Fibroblast of the aortic adventitia (primary cell): ENCODE measurements around the gene NT5DC3. TPM values are rescaled to one million over a fixed set of nuclear protein-coding genes. Genes with fewer than 3 reads are reported as not detected.

Experiments used
- DNase-seq: peaks from one replicate; pipeline ENCODE4 v3.0.0-alpha.2; 2010; ENCODE audit warnings: low read depth
- H3K4me3 ChIP-seq: 2 replicates; pipeline ENCODE4 v1.5.1; 2011; ENCODE audit warnings: low read depth, mild to moderate bottlenecking, control low read depth, low read length, moderate library complexity
- total RNA-seq: library from RNA; depleted of rRNA; stranded (reverse); fragments of >200 nt; gene quantifications from 2 replicates; pipeline ENCODE4 v1.2.3, GENCODE V29; 2012; ENCODE audit warnings: low replicate concordance
- TF ChIP-seq, protein P1 (sequence below): IDR thresholded peaks from 2 replicates; pipeline ENCODE4 v1.5.1; 2011; ENCODE audit warnings: mild to moderate bottlenecking, low read length, control low read depth, inconsistent platforms; ENCODE audit not compliant: insufficient read depth

NT5DC3 gene
- total RNA-seq, result 7.0 and 11.7 TPM in 2 replicates

DNA sequence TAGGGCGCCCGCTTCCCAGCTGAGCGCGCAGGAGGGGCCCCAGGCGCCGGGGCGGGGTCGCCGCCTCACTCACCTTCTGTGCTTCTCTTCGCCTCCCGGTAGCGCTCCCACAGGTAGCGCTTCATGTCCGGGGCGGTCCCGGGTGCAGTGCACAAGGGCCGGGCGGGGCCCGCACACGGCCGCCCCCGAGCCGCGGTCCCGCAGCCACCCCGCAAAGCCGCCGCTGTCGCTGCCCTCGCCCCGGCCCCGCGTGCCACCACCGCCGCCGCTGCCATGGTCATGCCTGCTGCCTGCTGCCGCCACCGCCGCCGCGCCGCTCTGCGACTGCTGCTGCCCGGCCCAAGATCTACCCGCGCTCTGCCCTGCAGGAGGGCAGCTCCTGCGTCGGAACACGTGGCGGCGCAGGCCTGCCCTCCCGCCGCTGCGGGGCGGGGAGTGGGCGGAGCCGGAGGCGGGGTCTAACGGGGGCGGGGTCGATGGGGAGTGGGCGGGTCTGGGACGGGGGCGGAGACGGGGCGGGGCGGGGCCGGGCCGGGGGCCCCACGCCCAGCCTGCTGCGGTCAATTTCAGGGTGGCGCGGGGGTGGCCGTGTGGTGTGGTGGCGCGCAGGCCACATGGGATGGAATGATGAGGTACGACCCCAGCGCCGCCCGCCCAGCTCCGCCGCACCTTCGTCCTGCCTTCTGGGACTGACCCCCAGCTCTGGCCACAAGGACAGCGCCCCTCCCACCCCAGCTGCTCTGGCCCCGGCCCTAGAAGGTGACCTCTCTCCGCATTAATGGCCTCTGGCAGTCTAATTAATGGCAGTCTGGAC is at the start of gene NT5DC3:
TSS of gene NT5DC3 (minus strand) at position 359 of the 814 bp plus-strand sequence. CDS start at position 281, 78 bp downstream.
- TF ChIP-seq, protein P1, sequence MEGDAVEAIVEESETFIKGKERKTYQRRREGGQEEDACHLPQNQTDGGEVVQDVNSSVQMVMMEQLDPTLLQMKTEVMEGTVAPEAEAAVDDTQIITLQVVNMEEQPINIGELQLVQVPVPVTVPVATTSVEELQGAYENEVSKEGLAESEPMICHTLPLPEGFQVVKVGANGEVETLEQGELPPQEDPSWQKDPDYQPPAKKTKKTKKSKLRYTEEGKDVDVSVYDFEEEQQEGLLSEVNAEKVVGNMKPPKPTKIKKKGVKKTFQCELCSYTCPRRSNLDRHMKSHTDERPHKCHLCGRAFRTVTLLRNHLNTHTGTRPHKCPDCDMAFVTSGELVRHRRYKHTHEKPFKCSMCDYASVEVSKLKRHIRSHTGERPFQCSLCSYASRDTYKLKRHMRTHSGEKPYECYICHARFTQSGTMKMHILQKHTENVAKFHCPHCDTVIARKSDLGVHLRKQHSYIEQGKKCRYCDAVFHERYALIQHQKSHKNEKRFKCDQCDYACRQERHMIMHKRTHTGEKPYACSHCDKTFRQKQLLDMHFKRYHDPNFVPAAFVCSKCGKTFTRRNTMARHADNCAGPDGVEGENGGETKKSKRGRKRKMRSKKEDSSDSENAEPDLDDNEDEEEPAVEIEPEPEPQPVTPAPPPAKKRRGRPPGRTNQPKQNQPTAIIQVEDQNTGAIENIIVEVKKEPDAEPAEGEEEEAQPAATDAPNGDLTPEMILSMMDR, result no peak
- H3K4me3 ChIP-seq, result peak within 1 kb of the TSS; percentile 77
- DNase-seq, result peak; percentile 63

DNA sequence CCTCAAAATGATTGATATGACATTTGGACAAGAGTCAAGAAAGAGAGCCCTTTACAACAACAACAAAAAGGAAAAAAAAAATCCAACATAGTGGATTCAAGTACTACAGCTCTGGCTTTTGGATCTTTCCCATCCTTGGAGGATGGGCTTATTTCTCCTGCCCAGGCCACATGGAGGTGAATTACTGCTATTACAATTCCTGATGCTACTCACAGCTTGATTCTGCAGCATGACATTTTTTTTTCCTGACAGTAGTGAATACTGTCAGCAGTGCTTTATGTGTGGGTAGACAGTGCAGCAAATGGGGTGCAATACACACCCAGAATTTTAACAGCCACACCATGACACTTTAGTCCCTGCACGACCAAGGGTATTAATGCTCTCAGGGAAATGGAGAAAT is 46.7 kb upstream of the NT5DC3 start:
- TF ChIP-seq, protein P1, result no peak
- H3K4me3 ChIP-seq, result no peak overlapping the region
- DNase-seq, result no peak

DNA sequence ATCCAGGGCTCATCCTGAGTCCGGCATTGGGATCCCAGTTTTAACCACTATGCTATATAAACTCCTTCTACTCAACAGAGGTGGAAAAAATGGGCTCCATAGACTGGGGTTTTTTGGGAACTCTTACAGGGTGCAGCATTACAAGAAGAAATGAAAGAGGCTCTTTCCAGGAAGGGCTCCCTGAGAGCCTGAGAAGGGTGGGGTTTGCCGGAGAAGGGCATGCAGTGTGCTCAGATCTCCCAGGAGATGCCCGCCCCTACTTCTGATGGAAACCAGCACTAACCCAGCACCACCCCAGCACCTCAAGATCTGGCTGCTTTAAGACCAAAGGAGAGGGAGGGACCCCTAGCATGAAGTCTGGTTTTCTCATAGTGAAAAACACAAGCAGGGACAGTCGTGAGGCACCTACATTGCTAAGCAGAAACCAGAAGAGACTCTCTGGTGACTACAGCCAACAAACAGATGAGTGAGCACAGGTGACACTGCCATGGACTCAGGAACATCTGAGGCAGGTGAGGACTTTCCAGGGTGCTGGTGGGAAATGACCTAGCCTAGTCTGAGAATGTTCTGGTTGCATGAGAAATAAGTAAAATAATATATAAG is 45.3 kb upstream of the NT5DC3 start:
- H3K4me3 ChIP-seq, result no peak overlapping the region
- TF ChIP-seq, protein P1, result no peak
- DNase-seq, result no peak

DNA sequence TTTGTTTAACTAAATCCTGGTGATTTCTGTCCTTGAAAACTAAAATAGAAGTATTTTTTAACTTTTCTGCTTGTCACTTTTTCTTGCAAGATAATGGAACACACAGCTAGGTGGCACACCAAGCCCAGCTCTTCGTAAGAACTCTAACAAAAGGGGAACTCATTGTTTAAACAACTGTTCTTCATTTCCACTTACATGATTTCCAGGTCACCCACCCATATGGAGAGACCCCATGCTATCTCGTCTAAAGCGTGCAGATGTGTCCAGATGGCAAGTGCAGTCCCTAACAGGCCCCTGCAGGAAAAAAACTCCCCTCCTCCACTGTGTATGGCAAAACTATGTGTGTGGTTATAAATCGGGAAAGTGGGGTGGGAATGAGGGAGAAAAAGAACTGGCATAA is 43.3 kb upstream of the NT5DC3 start:
- no peak overlapping the region for H3K4me3 ChIP-seq
- TF ChIP-seq, protein P1, result peak; percentile 64
- DNase-seq, result peak; percentile 85

DNA sequence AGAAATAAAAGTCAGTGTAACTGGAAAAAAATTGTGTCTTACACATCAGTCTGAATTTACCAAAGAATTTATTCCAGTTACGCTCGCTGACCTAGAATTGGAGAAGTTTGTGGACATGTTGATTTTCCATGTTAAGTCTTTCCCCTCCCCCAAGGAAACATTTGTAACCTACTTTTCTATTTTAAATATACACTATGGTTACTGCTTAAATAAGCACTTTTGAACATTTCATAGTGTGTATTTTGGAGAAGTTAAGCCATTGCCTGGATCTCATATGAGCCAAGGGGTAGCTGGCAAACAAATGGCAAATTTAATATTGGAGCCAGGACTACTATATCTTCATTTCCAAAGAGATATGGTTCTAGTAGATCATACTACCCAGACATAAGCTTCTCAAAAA is 42.9 kb upstream of the NT5DC3 start:
- no peak overlapping the region for H3K4me3 ChIP-seq
- TF ChIP-seq, protein P1, result no peak
- DNase-seq, result no peak

DNA sequence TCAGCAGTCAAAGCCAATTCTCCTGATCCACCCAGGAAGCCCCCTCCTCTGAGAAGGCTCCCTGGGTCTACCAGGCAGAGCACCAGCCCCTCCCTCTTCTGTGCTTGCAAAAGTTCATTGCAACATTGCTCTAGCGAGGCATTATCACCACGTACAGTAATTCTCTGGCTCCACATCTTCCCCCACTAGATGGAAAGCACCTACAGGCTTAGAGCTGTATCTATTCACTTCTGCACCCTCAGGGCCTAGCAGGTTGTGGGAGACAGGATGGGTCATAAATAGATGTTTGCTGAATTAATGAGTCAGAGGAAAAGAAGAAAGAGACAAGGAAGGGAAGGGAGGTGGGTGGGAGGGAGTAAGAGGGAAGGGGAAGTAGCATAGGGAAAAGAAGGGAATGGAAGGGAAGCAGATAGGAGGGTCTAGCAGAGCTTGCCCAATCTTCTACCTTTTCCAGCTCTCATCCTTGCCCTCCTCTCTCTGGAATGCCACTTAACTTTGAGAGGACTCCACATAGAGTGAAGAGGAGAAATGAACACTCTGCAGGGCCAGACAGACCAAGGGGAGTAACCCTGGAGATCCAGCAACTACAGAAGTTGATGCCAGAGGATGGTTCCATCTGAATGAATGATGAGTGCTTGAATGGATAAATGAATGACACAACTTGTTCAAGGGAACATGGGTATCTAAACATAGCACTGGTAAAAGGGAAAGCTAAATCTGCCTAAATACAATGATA is 42.0 kb upstream of the NT5DC3 start:
- no peak for DNase-seq
- TF ChIP-seq, protein P1, result no peak
- no peak overlapping the region for H3K4me3 ChIP-seq
